Esophagus muscularis mucosa (tissue), 4 donors: ENCODE data around the gene ZYX. TPM values are rescaled to one million over a fixed set of nuclear protein-coding genes. Genes with fewer than 3 reads are reported as not detected.
"Not testable (repeated sequence)": the region's sequence is repeated elsewhere in the genome, so short reads cannot be mapped to it uniquely, and the experiment has no call there.

Source experiments
- DNase-seq: peaks from one replicate; pipeline ENCODE4 v3.0.0-alpha.2; 2017; ENCODE audit errors: extremely low spot score
- H3K27ac ChIP-seq, 4 donors: fragments of 200-600 bp; sonication (generic); replicated peaks in 1 of 4; 1 replicate in 3 of 4; 2 replicates in 1 of 4; pipeline ENCODE4 v1.5.1; 2016 to 2019; ENCODE audit warnings: mild to moderate bottlenecking in 1 of 4
- H3K27me3 ChIP-seq, 4 donors: fragments of 200-600 bp; sonication (generic); one replicate each; pipeline versions ENCODE4 v1.5.1 to v1.6.0; 2016 to 2019
- H3K36me3 ChIP-seq, 4 donors: fragments of 200-600 bp; sonication (generic); one replicate each; pipeline ENCODE4 v1.5.1; 2016 to 2019
- H3K4me1 ChIP-seq, 4 donors: fragments of 200-600 bp; sonication (generic); one replicate each; pipeline ENCODE4 v1.5.1; 2016 to 2019
- H3K4me3 ChIP-seq, 4 donors: fragments of 200-600 bp; sonication (generic); 1 replicate in 2 of 4; 2 replicates in 2 of 4; pipeline ENCODE4 v1.5.1; 2016 to 2019; ENCODE audit warnings: mild to moderate bottlenecking in 4 of 4, moderate library complexity in 1 of 4
- H3K9me3 ChIP-seq, 4 donors: fragments of 200-600 bp; sonication (generic); 1 replicate in 3 of 4; 2 replicates in 1 of 4; pipeline ENCODE4 v1.5.1; 2016 to 2019
- EP300 ChIP-seq: sonication (generic); formaldehyde crosslinking; IDR thresholded peaks from one replicate; pipeline ENCODE4 v1.6.1; 2017; ENCODE audit warnings: antibody characterized with exemption
- POLR2A ChIP-seq: fragments of 450-650 bp; IDR thresholded peaks from one replicate; pipeline ENCODE4 v1.6.1; 2017; ENCODE audit warnings: antibody characterized with exemption, moderate library complexity, mild to moderate bottlenecking, low read depth
- POLR2AphosphoS5 ChIP-seq, 2 donors: sonication (generic); formaldehyde crosslinking; IDR thresholded peaks; one replicate each; pipeline ENCODE4 v1.6.1; 2017; ENCODE audit warnings: antibody characterized with exemption in 2 of 2
- WGBS: methylation state at CpG from one replicate; pipeline ENCODE4 v1.1.5; 2018; 5-methylcytosine and 5-hydroxymethylcytosine counted together
- intact Hi-C: fragments of 100-400 bp; cut with DNase I; formaldehyde crosslinking; loops from one replicate; pipeline ENCODE4 v1.15.1; 2023
- total RNA-seq, 4 donors: library from RNA; depleted of rRNA; stranded (reverse); fragments of >200 nt; gene quantifications; one replicate each; pipeline versions ENCODE4 v1.1.0 to v1.2.1, GENCODE V29; 2016
- TF ChIP-seq, protein P1 (sequence below), 3 experiments: fragments of 200-600 bp in 2 of 3; fragments of 450-650 bp in 1 of 3; sonication (generic) in 2 of 3; IDR thresholded peaks; one replicate each; pipeline ENCODE4 v1.5.1; 2017 to 2019; ENCODE audit warnings: antibody characterized with exemption in 3 of 3, mild to moderate bottlenecking in 2 of 3, moderate library complexity in 1 of 3

The ZYX gene
- total RNA-seq, 4 donors from 2014 or later: 186 to 469 (median 245) TPM

DNA sequence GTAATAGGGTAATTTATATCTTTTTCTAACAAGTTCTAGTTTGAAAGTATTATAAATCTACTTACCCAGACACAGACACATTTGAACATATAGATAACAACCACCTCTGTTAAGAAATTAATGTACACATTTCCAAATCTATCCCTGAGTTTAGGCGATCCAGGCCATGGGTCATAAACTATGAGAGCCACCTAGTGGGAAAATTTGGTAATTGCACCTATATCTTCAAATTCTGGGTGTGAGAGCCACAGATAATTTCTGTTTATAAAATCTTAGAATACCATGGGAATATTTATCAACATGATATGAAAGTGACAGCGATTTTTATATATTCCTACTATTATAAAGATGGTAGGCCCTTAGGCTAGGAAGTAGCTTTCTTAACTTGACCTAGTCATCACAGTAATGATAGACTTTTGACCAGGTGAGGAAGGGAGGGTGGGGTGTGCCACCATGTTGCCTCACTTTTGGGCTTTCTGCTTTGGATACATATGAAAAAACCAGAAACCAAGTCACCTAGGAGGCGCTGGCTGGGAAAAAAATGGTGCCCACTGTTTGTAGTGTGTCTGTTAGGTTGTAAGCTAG is 35.5 kb downstream of the ZYX start:
- Histone ChIP-seq H3K4me1 (no peaks in the 10 kb centered on the region), H3K9me3 (no peaks in the 10 kb centered on the region), H3K27ac (no peak overlapping the region), H3K27me3 (no peaks in the 10 kb centered on the region), H3K4me3 (no peak overlapping the region), H3K36me3 (no peaks in the 10 kb centered on the region)
- intact Hi-C loops: loop anchor here (1.0 to 10.0 kb wide), 3 partner anchors 36 to 176 kb away; partner anchors contain the start of gene FAM131B
- 7% methylated on average over 3 of the region's 3 CpGs for WGBS
- TF ChIP-seq POLR2AphosphoS5 (IDR thresholded peaks at IDR 0.05) (no peak), EP300 (no peak), POLR2A (no peak)
- TF ChIP-seq, protein P1, sequence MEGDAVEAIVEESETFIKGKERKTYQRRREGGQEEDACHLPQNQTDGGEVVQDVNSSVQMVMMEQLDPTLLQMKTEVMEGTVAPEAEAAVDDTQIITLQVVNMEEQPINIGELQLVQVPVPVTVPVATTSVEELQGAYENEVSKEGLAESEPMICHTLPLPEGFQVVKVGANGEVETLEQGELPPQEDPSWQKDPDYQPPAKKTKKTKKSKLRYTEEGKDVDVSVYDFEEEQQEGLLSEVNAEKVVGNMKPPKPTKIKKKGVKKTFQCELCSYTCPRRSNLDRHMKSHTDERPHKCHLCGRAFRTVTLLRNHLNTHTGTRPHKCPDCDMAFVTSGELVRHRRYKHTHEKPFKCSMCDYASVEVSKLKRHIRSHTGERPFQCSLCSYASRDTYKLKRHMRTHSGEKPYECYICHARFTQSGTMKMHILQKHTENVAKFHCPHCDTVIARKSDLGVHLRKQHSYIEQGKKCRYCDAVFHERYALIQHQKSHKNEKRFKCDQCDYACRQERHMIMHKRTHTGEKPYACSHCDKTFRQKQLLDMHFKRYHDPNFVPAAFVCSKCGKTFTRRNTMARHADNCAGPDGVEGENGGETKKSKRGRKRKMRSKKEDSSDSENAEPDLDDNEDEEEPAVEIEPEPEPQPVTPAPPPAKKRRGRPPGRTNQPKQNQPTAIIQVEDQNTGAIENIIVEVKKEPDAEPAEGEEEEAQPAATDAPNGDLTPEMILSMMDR (IDR thresholded peaks at IDR 0.05): peak; percentile 75 to 80 (median 78)
- no peak for DNase-seq

DNA sequence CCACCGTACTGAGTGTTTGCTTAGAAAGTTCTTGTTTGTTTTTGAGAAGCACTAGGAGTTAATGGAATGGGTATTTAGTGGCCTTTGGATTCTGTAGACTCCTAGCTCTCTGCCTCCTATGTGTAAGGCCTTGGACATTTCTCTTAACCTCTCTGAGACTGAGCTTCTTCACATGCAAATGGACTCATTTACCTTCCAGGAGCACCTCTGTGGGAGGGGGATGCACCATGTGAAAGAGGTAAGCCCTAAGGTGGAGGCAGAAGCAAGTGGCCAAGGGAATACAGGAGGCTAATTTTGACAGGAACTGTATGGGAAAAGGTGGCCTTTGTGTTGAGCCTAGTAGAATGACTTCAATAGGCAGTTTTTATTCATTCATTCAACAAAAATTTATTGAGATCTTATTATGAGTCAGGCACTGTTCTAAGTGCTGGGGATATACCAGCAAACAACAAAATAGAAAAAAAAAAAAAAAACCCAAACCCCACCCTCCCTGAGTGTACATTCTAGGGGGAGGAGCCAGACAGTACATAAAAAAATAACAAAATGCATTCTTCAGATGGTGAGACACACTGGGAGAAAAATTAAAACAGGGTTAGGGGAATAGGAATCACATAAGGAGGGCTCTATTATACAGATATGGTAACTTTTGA is 36.7 kb downstream of the ZYX start:
- intact Hi-C loops: loop anchor here (10.0 kb wide), 1 partner anchor 53 kb away; the partner anchor contains the start of gene FAM131B
- Histone ChIP-seq H3K27ac (no peak overlapping the region), H3K36me3 (no peaks in the 10 kb centered on the region), H3K4me1 (no peaks in the 10 kb centered on the region), H3K9me3 (no peaks in the 10 kb centered on the region), H3K27me3 (no peaks in the 10 kb centered on the region), H3K4me3 (no peak overlapping the region)
- 32% methylated on average over 1 of the region's 1 CpG for WGBS
- TF ChIP-seq POLR2AphosphoS5 (IDR thresholded peaks at IDR 0.05) (no peak), EP300 (no peak), POLR2A (no peak)
- TF ChIP-seq, protein P1 (IDR thresholded peaks at IDR 0.05): no peak
- no peak for DNase-seq

DNA sequence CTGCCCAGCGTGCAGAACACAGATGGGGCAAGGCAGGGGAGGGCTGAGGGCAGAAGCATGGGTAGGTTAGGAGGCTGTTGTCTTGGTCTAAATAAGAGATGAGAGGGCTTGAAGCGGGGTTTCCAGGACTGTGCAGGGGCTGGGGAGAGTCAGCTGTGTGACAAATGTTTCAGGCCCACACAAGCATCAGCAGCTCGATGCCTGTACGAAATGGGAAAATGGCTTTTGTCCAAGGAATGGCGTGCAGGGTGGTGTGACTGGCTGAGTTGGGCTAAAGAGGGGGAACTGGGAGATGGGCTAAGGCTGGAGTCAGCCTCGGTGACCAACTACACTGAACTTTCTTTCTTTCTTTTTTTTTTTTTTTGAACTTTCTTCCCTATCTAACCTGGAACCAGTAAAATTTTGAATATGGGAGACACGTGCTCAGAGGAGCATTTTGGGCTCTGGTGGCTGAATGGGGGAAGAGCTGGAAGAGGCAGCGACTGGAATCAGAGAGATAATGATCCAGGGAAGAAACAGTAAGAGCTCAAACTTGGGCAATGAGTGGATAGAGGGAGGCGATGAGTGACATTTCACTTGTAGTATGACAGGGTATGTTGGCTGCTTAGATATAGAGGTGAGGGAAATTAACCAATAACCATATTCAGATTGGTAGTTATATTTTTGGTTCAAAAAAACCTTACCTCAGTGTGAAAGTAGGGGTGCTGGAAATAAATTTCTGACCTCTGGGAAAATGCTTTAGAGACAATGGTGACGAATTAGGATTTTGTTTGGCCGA is 37.7 kb downstream of the ZYX start:
- TF ChIP-seq EP300: no peak
- TF ChIP-seq, protein P1 (IDR thresholded peaks at IDR 0.05): no peak
- TF ChIP-seq POLR2A: no peak
- no peak for TF ChIP-seq POLR2AphosphoS5 (IDR thresholded peaks at IDR 0.05)
- Histone ChIP-seq H3K36me3 (no peaks in the 10 kb centered on the region), H3K4me3 (no peak overlapping the region), H3K27ac (no peak overlapping the region), H3K27me3 (no peaks in the 10 kb centered on the region), H3K4me1 (no peaks in the 10 kb centered on the region), H3K9me3 (no peaks in the 10 kb centered on the region)
- no peak for DNase-seq
- 86% methylated on average over 11 of the region's 11 CpGs for WGBS
- intact Hi-C loops: loop anchor here (10.0 kb wide), 1 partner anchor 54 kb away; the partner anchor contains the start of gene FAM131B

DNA sequence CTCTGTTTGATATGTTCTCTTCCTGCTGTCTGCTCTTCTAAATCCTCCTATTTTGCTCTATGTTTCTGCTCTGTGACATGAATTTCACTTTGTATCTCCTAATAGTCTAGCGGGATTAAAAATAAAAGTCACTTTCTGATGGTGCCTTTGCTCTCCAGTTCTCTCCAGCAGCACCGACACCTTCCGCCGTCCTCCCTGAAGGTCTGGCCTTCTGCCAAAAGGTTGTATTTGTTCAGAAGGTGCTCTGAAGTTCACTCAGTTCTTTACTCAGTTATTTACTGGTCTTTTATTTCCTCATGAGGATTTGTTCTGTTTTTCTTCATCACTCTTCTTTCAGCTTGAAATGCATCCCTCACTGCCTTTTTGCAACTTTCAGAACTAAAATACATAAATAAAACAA is 38.7 kb downstream of the ZYX start:
- TF ChIP-seq, protein P1 (IDR thresholded peaks at IDR 0.05): no peak
- TF ChIP-seq POLR2AphosphoS5 (IDR thresholded peaks at IDR 0.05) (no peak), POLR2A (no peak), EP300 (no peak)

DNA sequence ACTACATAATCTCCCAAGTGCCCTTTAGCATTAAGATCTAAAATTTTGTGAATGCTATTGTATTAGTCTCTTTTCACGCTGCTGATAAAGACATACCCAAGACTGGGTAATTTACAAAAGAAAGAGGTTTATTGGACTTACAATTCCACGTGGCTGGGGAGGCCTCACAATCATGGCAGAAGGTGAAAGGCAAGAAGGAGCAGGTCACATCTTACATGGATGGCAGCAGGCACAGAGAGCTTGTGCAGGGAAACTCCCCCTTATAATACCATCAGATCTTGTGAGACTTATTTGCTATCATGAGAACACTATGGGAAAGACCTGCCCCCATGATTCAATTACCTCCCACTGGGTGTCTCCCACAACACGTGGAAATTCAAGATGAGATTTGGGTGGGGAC is 39.5 kb downstream of the ZYX start:
- H3K27me3 ChIP-seq, intact Hi-C loops, H3K36me3 ChIP-seq, H3K4me1 ChIP-seq, H3K4me3 ChIP-seq, H3K9me3 ChIP-seq, H3K27ac ChIP-seq, DNase-seq: not testable (repeated sequence)
- 77% methylated on average over 3 of the region's 3 CpGs for WGBS

More for the DNA sequence above, 38.7 kb downstream of the ZYX start:
- Histone ChIP-seq H3K4me3 (no peak overlapping the region), H3K9me3 (no peaks in the 10 kb centered on the region), H3K4me1 (no peaks in the 10 kb centered on the region), H3K36me3 (no peaks in the 10 kb centered on the region), H3K27ac (no peak overlapping the region), H3K27me3 (no peaks in the 10 kb centered on the region)
- no peak for DNase-seq
- intact Hi-C loops: loop anchor here (10.0 kb wide), 1 partner anchor 55 kb away; the partner anchor contains the start of gene FAM131B
- 33% methylated on average over 4 of the region's 4 CpGs for WGBS
